PC-3 (cell line): Measurements from ENCODE around the gene VAT1L. TPM values are rescaled to one million over a fixed set of nuclear protein-coding genes. Genes with fewer than 3 reads are reported as not detected.

Experiments
- ATAC-seq: fragments of 200-7000 bp; cut with Tn5 transposase; 2 replicates; pipeline ENCODE4 v1.9.1; 2020; ENCODE audit warnings: mild to moderate bottlenecking, moderate library complexity
- BruUV-seq: library from RNA; stranded (reverse); fragments of 400-500 nt; replicated peaks from 2 replicates; lab custom pipeline; 2021; lab: Mats Ljungman, UMichigan
- CTCF ChIA-PET: fragments of 300-600 bp; sonication (Branson Sonifier 250); formaldehyde crosslinking; loops from one replicate; lab custom pipeline; 2022; ENCODE audit warnings: antibody characterized with exemption; lab: Charles Lee
- POLR2A ChIA-PET: fragments of 300-600 bp; sonication (Branson Sonifier 250); formaldehyde crosslinking; loops from one replicate; lab custom pipeline; 2022; ENCODE audit warnings: antibody characterized with exemption; ENCODE audit not compliant: unreplicated experiment; lab: Charles Lee
- DNase-seq: peaks from one replicate; pipeline ENCODE4 v3.0.0-alpha.2; 2015
- H2AFZ ChIP-seq: fragments of 300-600 bp; sonication (generic); 2 replicates; pipeline ENCODE4 v1.6.0; 2016; ENCODE audit warnings: antibody characterized with exemption, low read length
- H3F3A ChIP-seq: fragments of 300-600 bp; sonication (generic); one replicate; pipeline ENCODE4 v1.6.0; 2017; ENCODE audit warnings: antibody characterized with exemption, low read length, control low read depth, mild to moderate bottlenecking; ENCODE audit not compliant: unreplicated experiment
- H3K27ac ChIP-seq: fragments of 300-600 bp; sonication (generic); 2 replicates; pipeline ENCODE4 v1.5.1; 2016; ENCODE audit warnings: mild to moderate bottlenecking, low read length
- H3K27me3 ChIP-seq: fragments of 300-600 bp; sonication (generic); 2 replicates; pipeline ENCODE4 v1.6.1; 2016; ENCODE audit warnings: low read length, mixed read lengths
- H3K36me3 ChIP-seq: fragments of 300-600 bp; sonication (generic); 2 replicates; pipeline ENCODE4 v1.6.1; 2016; ENCODE audit warnings: low read depth, mixed run types, low read length, mixed read lengths
- H3K4me1 ChIP-seq: fragments of 300-600 bp; sonication (generic); 2 replicates; pipeline ENCODE4 v1.5.1; 2016; ENCODE audit warnings: low read length; ENCODE audit not compliant: insufficient read depth
- H3K4me2 ChIP-seq: fragments of 300-600 bp; sonication (generic); 2 replicates; pipeline ENCODE4 v1.6.0; 2016; ENCODE audit warnings: low read length
- H3K4me3 ChIP-seq: fragments of 300-600 bp; sonication (generic); 2 replicates; pipeline ENCODE4 v1.5.1; 2016; ENCODE audit warnings: mild to moderate bottlenecking, low read length, mixed read lengths
- H3K79me2 ChIP-seq: fragments of 300-600 bp; sonication (generic); 2 replicates; pipeline ENCODE4 v1.6.1; 2017; ENCODE audit warnings: low read length, mixed read lengths
- H3K9ac ChIP-seq: fragments of 300-600 bp; sonication (generic); 2 replicates; pipeline ENCODE4 v1.6.0; 2016; ENCODE audit warnings: mild to moderate bottlenecking, low read length
- H3K9me2 ChIP-seq: fragments of 300-600 bp; sonication (generic); replicated peaks from 2 replicates; pipeline ENCODE4 v1.6.1; 2016; ENCODE audit warnings: mixed run types, low read length, mixed read lengths
- H3K9me3 ChIP-seq: fragments of 300-600 bp; sonication (generic); 2 replicates; pipeline ENCODE4 v1.6.1; 2016; ENCODE audit warnings: low read length, mixed read lengths
- H4K20me1 ChIP-seq: fragments of 300-600 bp; sonication (generic); 2 replicates; pipeline ENCODE4 v1.6.1; 2016; ENCODE audit warnings: low read length, mixed read lengths
- CTCF ChIP-seq: fragments of 300-600 bp; sonication (generic); conservative IDR thresholded peaks from 2 replicates; pipeline ENCODE4 v1.5.1; 2017; ENCODE audit warnings: antibody characterized with exemption, low read depth, mild to moderate bottlenecking, low read length
- EZH2 ChIP-seq: fragments of 300-600 bp; sonication (generic); IDR thresholded peaks from one replicate; pipeline ENCODE4 v1.6.1; 2017; ENCODE audit warnings: antibody characterized with exemption, mild to moderate bottlenecking, low read length; ENCODE audit not compliant: unreplicated experiment
- EZH2phosphoT487 ChIP-seq: fragments of 300-600 bp; sonication (generic); IDR thresholded peaks from 2 replicates; pipeline ENCODE4 v1.6.1; 2018; ENCODE audit warnings: mild to moderate bottlenecking, antibody characterized with exemption, low read length, borderline replicate concordance
- intact Hi-C: fragments of 100-400 bp; cut with micrococcal nuclease; formaldehyde crosslinking; loops from 2 replicates; pipeline ENCODE4 v1.9.0; 2023
- total RNA-seq: library from RNA; depleted of rRNA; stranded (reverse); fragments of >200 nt; gene quantifications from 2 replicates; pipeline ENCODE4 v1.2.3, GENCODE V29; 2014

Gene VAT1L
- total RNA-seq, 1 experiment from 2014 or later, result 0.47 TPM

- TF ChIP-seq EZH2 (no peak), CTCF (no peak)
- intact Hi-C loops, result no loop called here
- Histone ChIP-seq H3K9me3 (no peaks in the 10 kb centered on the region), H3K9ac (no peak overlapping the region), H2AFZ (no peak overlapping the region), H3K27ac (no peak overlapping the region), H4K20me1 (no peaks in the 10 kb centered on the region), H3K9me2 (no peaks in the 10 kb centered on the region), H3F3A (no peaks in the 10 kb centered on the region), H3K27me3 (no peaks in the 10 kb centered on the region), H3K4me2 (no peak overlapping the region), H3K4me1 (no peaks in the 10 kb centered on the region), H3K79me2 (no peaks in the 10 kb centered on the region), H3K4me3 (no peak overlapping the region), H3K36me3 (no peaks in the 10 kb centered on the region)
- no TSS peak for BruUV-seq
- DNase-seq, result no peak
- no peak for ATAC-seq
- ChIA-PET POLR2A (no interaction called here), CTCF (no interaction called here)
Observed at GRCh38 chr16:77894162-77894561, 105.8 kb downstream of the VAT1L start.

GRCh38 chr16:77895962-77896361, 107.6 kb downstream of the VAT1L start:
- ChIA-PET POLR2A (no interaction called here), CTCF (no interaction called here)
- Histone ChIP-seq H3K4me1 (no peaks in the 10 kb centered on the region), H3K4me2 (no peak overlapping the region), H3K9ac (no peak overlapping the region), H4K20me1 (no peaks in the 10 kb centered on the region), H3K27me3 (no peaks in the 10 kb centered on the region), H3K36me3 (no peaks in the 10 kb centered on the region), H3K9me3 (no peaks in the 10 kb centered on the region), H3F3A (no peaks in the 10 kb centered on the region), H2AFZ (no peak overlapping the region), H3K4me3 (no peak overlapping the region), H3K9me2 (no peaks in the 10 kb centered on the region), H3K79me2 (no peaks in the 10 kb centered on the region), H3K27ac (no peak overlapping the region)
- DNase-seq (no peak), ATAC-seq (no peak)
- intact Hi-C loops, result no loop called here
- no TSS peak for BruUV-seq
- no peak for TF ChIP-seq CTCF
- no peak for TF ChIP-seq EZH2
- no peak for TF ChIP-seq EZH2phosphoT487

DNA sequence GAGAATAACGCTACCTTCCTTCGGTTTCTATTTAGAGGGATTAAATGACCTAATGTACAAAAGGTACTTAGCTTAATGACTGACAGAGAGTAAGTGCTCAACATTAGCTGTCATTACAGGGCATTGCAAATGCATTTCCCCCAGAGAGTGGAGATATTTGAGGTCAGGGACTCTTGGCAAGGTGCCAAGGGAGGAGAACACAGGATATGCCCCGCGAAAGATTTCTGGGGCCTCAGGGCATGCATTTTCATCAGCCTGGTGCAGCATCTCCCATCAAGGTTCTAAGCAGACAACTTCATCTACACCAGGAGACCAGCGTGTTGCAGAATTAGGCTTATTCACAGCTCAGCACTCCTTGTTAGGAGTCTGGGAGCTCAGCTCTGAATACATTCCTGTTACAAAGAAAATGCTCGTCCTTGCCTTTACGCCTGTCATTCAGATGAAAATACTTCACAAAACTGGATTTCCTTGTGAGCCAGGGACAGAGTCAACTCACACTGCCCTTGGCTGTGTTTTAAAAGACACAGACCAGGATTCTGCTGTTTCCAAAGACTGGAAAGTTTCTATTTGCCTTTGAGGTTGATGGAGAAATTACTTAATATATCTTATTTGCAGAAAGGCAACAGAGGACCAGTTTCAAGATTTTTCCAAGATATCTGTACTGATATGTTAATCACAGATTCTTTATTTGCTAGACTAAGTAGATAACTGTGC, 108.2 kb downstream of the VAT1L start:
- H3K4me3 ChIP-seq, result no peak overlapping the region

More for the DNA sequence above, 108.2 kb downstream of the VAT1L start:
- Histone ChIP-seq H3K27ac (no peak overlapping the region), H3F3A (no peaks in the 10 kb centered on the region), H3K9me2 (no peaks in the 10 kb centered on the region), H3K36me3 (no peaks in the 10 kb centered on the region), H3K9me3 (no peaks in the 10 kb centered on the region), H3K4me1 (no peaks in the 10 kb centered on the region), H4K20me1 (no peaks in the 10 kb centered on the region), H2AFZ (no peak overlapping the region), H3K9ac (no peak overlapping the region), H3K4me2 (no peak overlapping the region), H3K79me2 (no peaks in the 10 kb centered on the region), H3K27me3 (no peaks in the 10 kb centered on the region)
- no peak for DNase-seq
- no peak for ATAC-seq
- ChIA-PET CTCF (no interaction called here), POLR2A (no interaction called here)
- TF ChIP-seq EZH2phosphoT487, result no peak
- TF ChIP-seq EZH2, result no peak
- no peak for TF ChIP-seq CTCF
- no TSS peak for BruUV-seq
- intact Hi-C loops, result no loop called here
